Right atrium auricular region (tissue), 2 donors: Measurements from ENCODE around the gene AIDA. TPM values are rescaled to one million over a fixed set of nuclear protein-coding genes. Genes with fewer than 3 reads are reported as not detected.

Experiments
- DNase-seq: peaks from one replicate; pipeline ENCODE4 v3.0.0-alpha.2; 2019; ENCODE audit warnings: low spot score
- H3K27ac ChIP-seq, 2 donors: fragments of 200-600 bp; sonication (generic); 1 replicate in 1 of 2; 2 replicates in 1 of 2; pipeline ENCODE4 v1.5.1; 2016 to 2019
- H3K27me3 ChIP-seq, 2 donors: fragments of 200-600 bp; sonication (generic); one replicate each; pipeline versions ENCODE4 v1.5.1 to v1.6.0; 2017 to 2019
- H3K36me3 ChIP-seq: fragments of 200-600 bp; sonication (generic); one replicate; pipeline ENCODE4 v1.5.1; 2016
- H3K4me1 ChIP-seq, 2 donors: fragments of 200-600 bp; sonication (generic); one replicate each; pipeline versions ENCODE4 v1.5.1 to v1.6.0; 2017 to 2019
- H3K4me3 ChIP-seq, 2 donors: fragments of 200-600 bp; sonication (generic); 1 replicate in 1 of 2; 2 replicates in 1 of 2; pipeline ENCODE4 v1.5.1; 2017 to 2019; ENCODE audit warnings: mild to moderate bottlenecking in 1 of 2, moderate library complexity in 1 of 2
- H3K9me3 ChIP-seq, 2 donors: fragments of 200-600 bp; sonication (generic); one replicate each; pipeline ENCODE4 v1.5.1; 2019
- CTCF ChIP-seq, 2 donors: fragments of 200-600 bp; sonication (generic); IDR thresholded peaks; one replicate each; pipeline ENCODE4 v1.5.1; 2019; ENCODE audit warnings: antibody characterized with exemption in 2 of 2
- total RNA-seq, 2 donors: library from RNA; depleted of rRNA; stranded (reverse); fragments of >200 nt; gene quantifications; one replicate each; pipeline ENCODE4 v1.1.0, GENCODE V29; 2016

The AIDA gene
- total RNA-seq, 2 donors from 2014 or later, result 40.0 to 42.4 TPM

DNA sequence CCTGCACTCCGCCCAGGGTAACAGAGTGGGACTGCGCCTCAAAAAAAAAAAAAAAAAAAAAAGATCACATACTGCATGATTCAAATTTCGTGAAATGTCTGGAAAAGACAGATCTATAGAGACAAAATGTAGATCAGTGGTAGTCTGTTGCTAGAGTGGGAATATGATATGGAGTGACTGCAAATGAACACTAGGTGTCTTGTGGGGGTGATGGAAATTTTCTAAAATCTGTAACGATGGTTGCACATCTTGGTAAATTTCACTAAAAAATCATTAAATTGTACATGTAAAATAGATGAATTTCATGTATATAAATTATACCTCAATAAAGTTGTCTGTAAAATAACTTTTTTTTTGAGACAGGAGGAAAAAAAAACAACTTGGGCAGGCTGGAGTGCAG, 5.5 kb downstream of the AIDA start:
- TF ChIP-seq CTCF (IDR thresholded peaks at IDR 0.05), result no peak
- Histone ChIP-seq H3K4me3 (no peak overlapping the region), H3K27ac (no peak overlapping the region), H3K4me1 (peaks cover 0 to 18% of the 10 kb centered on the region in 2 donors), H3K27me3 (no peaks in the 10 kb centered on the region), H3K9me3 (no peaks in the 10 kb centered on the region), H3K36me3 (no peaks in the 10 kb centered on the region)
- DNase-seq, result no peak

DNA sequence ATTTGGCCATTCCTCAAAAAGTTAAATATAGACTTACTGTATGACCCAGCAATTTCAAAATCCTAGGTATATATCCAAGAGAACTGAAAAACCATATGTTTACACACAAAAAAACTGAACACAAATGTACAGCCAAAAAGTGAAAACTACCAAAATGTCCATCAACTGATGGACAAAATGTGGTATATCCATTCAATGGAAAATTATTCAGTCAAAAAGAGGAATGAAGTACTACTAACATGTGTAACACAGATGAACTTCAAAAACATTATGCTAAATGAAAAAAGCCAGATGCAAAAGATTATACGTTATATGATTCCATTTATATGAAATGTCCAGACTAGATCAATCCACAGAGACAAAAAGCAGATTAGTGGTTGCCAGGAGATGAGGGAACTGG, 8.0 kb downstream of the AIDA start:
- Histone ChIP-seq H3K36me3 (no peaks in the 10 kb centered on the region), H3K9me3 (no peaks in the 10 kb centered on the region), H3K4me3 (no peak overlapping the region), H3K4me1 (no peaks in the 10 kb centered on the region), H3K27me3 (no peaks in the 10 kb centered on the region), H3K27ac (no peak overlapping the region)
- TF ChIP-seq CTCF (IDR thresholded peaks at IDR 0.05), result no peak
- no peak for DNase-seq

- Histone ChIP-seq H3K36me3 (no peaks in the 10 kb centered on the region), H3K27me3 (no peaks in the 10 kb centered on the region), H3K4me3 (no peak overlapping the region), H3K4me1 (no peaks in the 10 kb centered on the region), H3K27ac (no peak overlapping the region), H3K9me3 (no peaks in the 10 kb centered on the region)
- no peak for DNase-seq
- no peak for TF ChIP-seq CTCF (IDR thresholded peaks at IDR 0.05)
Measured at GRCh38 chr1:222702210-222702609, 10.1 kb downstream of the AIDA start.

- Histone ChIP-seq H3K27me3 (no peaks in the 10 kb centered on the region), H3K36me3 (no peaks in the 10 kb centered on the region), H3K9me3 (no peaks in the 10 kb centered on the region), H3K4me3 (no peak overlapping the region), H3K4me1 (no peaks in the 10 kb centered on the region), H3K27ac (no peak overlapping the region)
- no peak for DNase-seq
- no peak for TF ChIP-seq CTCF (IDR thresholded peaks at IDR 0.05)
Measured at GRCh38 chr1:222697826-222698225, 14.5 kb downstream of the AIDA start.

DNA sequence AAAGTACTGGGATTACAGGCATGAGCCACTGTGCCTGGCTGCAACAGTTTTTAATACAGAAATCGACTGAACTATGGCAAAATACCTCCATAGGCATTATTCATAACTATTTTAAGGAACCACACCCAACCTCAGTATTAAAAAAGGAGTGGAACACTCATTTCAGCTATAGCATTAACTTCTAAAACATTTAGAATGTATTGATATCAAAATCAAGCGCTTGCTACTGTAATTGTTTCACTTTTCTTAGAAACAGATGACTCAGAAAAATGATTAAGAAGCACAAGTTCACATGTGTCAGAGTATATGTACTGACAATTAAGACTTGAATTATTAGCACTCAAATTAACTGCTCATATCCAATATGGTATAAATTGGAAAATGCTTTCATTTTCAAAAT, 15.1 kb downstream of the AIDA start:
- H3K27ac ChIP-seq, result no peak overlapping the region
- no peak for DNase-seq
- H3K36me3 ChIP-seq, result no peaks in the 10 kb centered on the region
- no peaks in the 10 kb centered on the region for H3K9me3 ChIP-seq
- H3K4me3 ChIP-seq, result no peak overlapping the region
- no peak for TF ChIP-seq CTCF (IDR thresholded peaks at IDR 0.05)
- no peaks in the 10 kb centered on the region for H3K4me1 ChIP-seq
- H3K27me3 ChIP-seq, result no peaks in the 10 kb centered on the region

GRCh38 chr1:222696741-222697140, 15.6 kb downstream of the AIDA start:
- H3K36me3 ChIP-seq, result no peaks in the 10 kb centered on the region
- no peak for TF ChIP-seq CTCF (IDR thresholded peaks at IDR 0.05)
- H3K27me3 ChIP-seq, result no peaks in the 10 kb centered on the region
- H3K4me3 ChIP-seq, result no peak overlapping the region
- H3K9me3 ChIP-seq, result no peaks in the 10 kb centered on the region
- no peak for DNase-seq
- no peaks in the 10 kb centered on the region for H3K4me1 ChIP-seq
- H3K27ac ChIP-seq, result no peak overlapping the region
